ENCODE results near the gene ADARB1.

ADARB1 gene

DNA sequence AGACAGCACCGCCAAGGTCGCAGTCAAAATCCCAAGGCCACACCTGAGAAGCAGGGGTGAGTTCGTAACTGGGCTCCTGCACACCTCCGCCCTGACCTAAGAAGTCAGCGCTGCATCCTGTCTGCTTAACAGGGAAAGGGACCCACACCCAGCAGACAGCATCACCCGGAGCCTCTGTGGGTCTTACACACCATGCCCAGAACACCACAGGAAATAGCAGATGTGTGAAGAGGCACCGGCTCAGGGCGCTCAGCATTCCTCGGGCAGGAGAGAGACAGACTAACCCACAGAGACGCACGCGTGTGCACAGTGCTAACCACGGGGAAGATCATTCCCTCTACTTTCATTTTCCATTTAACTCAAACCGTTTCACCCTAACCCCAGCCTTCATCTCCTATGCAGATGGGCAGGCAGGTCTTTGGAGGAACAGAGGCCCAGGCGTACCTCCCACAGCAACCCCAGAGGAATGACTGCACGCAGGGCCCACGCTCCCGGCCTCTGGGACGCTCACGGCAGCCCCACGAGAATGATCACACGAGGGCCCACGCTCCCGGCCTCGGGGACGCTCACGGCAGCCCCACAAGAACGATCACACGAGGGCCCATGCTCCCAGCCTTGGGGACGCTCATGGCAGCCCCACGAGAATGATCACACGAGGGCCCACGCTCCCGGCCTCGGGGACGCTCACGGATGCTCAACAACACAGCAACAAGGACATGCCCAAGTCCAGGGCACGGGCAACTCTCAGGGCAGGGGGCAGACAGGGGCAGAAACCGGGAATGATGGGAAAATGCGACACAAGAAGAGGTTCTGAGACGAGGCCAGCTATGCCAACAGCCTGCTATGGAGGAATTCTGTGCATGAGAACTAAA lies 192.4 kb downstream of the ADARB1 start:
- no peak for DNase-seq (ENCODE audit: low read depth)

DNA sequence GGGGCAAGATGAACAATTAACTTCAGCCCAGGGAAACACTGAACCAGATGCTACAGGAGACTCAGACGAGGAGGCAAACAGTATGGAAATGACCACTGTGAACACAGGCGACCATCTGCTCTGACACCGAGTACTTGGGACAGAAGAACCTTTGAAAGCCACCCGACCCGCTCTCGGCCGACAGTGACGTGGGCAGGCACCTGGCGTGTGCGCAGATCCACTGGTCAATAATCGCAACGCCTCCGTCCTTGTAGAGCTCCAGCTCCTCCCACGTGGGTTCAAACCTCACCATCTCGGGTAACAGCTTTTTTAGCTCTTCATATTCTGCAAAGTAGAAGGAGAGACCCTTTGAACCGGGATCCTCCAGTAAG lies 193.0 kb downstream of the ADARB1 start:
- DNase-seq (ENCODE audit: low read depth): no peak

DNA sequence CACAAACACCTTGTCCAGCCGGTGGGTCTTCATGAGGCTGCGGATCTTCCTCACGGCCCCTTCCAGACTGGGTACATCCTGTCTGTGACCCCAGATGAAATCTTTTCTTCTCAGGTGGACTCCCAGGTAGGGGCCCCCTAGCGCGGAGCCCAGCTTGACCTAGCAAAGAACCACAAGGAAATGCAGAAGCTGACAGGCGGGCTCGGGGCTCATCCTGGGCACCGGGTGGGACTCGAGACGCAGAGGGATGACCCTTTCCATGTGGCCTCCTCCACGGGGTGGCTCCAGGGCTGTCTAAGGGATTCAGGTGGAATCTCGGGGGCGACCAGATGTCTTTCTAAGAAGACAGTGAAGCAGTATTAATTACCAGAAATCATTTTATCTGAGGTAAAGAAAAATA lies 195.5 kb downstream of the ADARB1 start:
- no peak for DNase-seq (ENCODE audit: low read depth)

DNA sequence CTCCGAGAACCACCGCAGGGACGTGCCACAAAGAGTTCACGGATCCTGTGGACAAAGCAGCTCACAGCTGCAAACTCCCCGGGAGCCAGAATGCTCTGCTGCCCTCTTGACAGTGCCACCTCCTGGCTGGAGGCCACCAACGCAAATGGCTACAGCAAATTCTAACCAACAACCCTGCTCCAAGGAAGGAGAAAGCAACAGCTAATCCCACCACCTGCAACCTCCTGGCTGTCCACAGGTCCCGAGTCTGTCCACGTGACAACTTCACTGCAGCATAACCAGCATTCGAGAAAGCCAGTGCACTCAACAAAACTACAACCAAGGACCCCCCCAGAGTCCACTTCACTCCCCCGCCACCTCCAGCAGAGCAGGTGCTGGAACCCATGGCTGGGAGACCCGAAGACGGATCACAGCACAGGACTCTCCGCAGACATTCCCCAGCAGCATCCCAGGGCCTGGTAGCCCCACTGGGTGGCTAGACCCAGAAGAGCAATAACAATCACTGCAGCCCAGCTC lies 196.0 kb downstream of the ADARB1 start:
- no peak for DNase-seq (ENCODE audit: low read depth)
